CD4-positive, alpha-beta T cell (primary cell): Measurements from ENCODE around the gene WDR91. TPM values are rescaled to one million over a fixed set of nuclear protein-coding genes. Genes with fewer than 3 reads are reported as not detected.
"Not testable (repeated sequence)": the region's sequence is repeated elsewhere in the genome, so short reads cannot be mapped to it uniquely, and the experiment has no call there.

Experiments
- ATAC-seq: fragments of 200-7000 bp; cut with Tn5 transposase; one replicate; pipeline ENCODE4 v1.10.0; 2022; ENCODE audit warnings: mild to moderate bottlenecking; ENCODE audit not compliant: poor library complexity
- CTCF ChIA-PET: fragments of 350-600 bp; sonication (Branson Sonifier 250); formaldehyde crosslinking; loops from one replicate; lab custom pipeline; 2021; ENCODE audit warnings: antibody characterized with exemption, inconsistent platforms; lab: Charles Lee
- POLR2A ChIA-PET: fragments of 350-600 bp; sonication (Branson Sonifier 250); formaldehyde crosslinking; loops from one replicate; lab custom pipeline; 2021; ENCODE audit warnings: antibody characterized with exemption, inconsistent platforms; lab: Charles Lee
- DNase-seq, 14 experiments: peaks; one replicate each; pipeline ENCODE4 v3.0.0-alpha.2; 2013 to 2020; ENCODE audit warnings: mixed read lengths in 2 of 14
- H3K27ac ChIP-seq, 2 donors: one replicate each; pipeline versions ENCODE4 v1.5.1 to v1.7.0; 2013; ENCODE audit warnings: low read length in 2 of 2, low read depth in 1 of 2, mild to moderate bottlenecking in 1 of 2
- H3K27me3 ChIP-seq, 2 experiments: 1 replicate in 1 of 2; 2 replicates in 1 of 2; pipeline versions ENCODE4 v1.6.1 to v1.7.0; 2013; ENCODE audit warnings: low read length in 2 of 2, control low read depth in 1 of 2, mild to moderate bottlenecking in 1 of 2, moderate library complexity in 1 of 2; ENCODE audit not compliant: insufficient read depth in 2 of 2, control insufficient read depth in 1 of 2
- H3K36me3 ChIP-seq: one replicate; pipeline ENCODE4 v1.6.1; 2013; ENCODE audit warnings: low read length, control low read depth; ENCODE audit not compliant: insufficient read depth
- H3K4me1 ChIP-seq: one replicate; pipeline ENCODE4 v1.6.1; 2013; ENCODE audit warnings: low read length, control low read depth; ENCODE audit not compliant: insufficient read depth
- H3K4me3 ChIP-seq: one replicate; pipeline ENCODE4 v1.5.1; 2013; ENCODE audit warnings: mild to moderate bottlenecking, low read length, moderate library complexity
- H3K9me3 ChIP-seq, 2 experiments: 1 replicate in 1 of 2; 2 replicates in 1 of 2; pipeline versions ENCODE4 v1.6.1 to v1.7.0; 2013; ENCODE audit warnings: low read length in 2 of 2, mild to moderate bottlenecking in 2 of 2, control low read depth in 1 of 2, moderate library complexity in 1 of 2; ENCODE audit not compliant: control insufficient read depth in 1 of 2, insufficient read depth in 1 of 2
- H3K27ac Mint-ChIP-seq: one replicate; pipeline ENCODE4 v1.8.0; 2020; ENCODE audit warnings: mixed read lengths
- H3K27me3 Mint-ChIP-seq: one replicate; pipeline ENCODE4 v1.8.0; 2021; ENCODE audit warnings: mixed read lengths
- H3K36me3 Mint-ChIP-seq: one replicate; pipeline ENCODE4 v1.8.0; 2021; ENCODE audit warnings: low read depth, mixed read lengths
- H3K4me1 Mint-ChIP-seq: one replicate; pipeline ENCODE4 v1.8.0; 2021; ENCODE audit warnings: low read depth, mixed read lengths
- H3K4me3 Mint-ChIP-seq: one replicate; pipeline ENCODE4 v1.8.0; 2020; ENCODE audit warnings: mild to moderate bottlenecking, mixed read lengths
- H3K9me3 Mint-ChIP-seq: one replicate; pipeline ENCODE4 v1.8.0; 2020; ENCODE audit warnings: mixed read lengths
- intact Hi-C, 2 experiments: fragments of 100-400 bp; cut with DNase I in 1 of 2; cut with micrococcal nuclease in 1 of 2; formaldehyde crosslinking; loops; one replicate each; pipeline versions ENCODE4 v1.15.1 to v1.9.0; 2023 to 2025; cut with DNase I, micrococcal nuclease
- total RNA-seq, 174 experiments: library from RNA in 2 of 174; stranded (reverse) in 2 of 174; gene quantifications; one replicate each; pipeline ENCODE4 v1.2.3 and lab custom pipeline; 2021 to 2026
- TF ChIP-seq, protein P1 (sequence below): fragments of 200-600 bp; IDR thresholded peaks from one replicate; pipeline ENCODE4 v1.8.0; 2022; ENCODE audit warnings: antibody characterized with exemption, mild to moderate bottlenecking

WDR91 gene
- total RNA-seq, 2 experiments from 2014 or later: 39.9 to 41.7 TPM

DNA sequence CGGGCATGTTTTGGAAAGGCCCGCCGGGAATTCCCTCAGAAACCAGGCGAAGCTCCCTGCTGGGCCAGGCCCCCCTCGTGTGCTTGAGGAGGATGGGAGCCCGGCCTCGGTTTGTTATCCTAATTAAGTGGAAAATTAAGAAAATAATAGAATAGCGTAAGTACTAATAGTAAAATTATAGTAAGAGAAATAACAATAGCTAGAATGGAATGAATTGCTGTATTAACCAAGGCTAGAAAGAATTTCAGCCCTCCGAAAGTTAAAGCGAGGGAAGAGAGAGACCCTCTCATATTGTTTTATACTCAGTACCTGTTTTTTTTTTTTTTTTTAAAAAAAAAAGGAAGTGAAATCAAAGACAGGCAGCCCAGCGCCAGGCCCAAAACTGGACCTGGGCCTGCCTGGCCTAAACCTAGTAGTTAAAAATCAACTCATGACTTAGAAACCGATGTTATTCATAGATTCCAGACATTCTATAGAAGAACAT lies 40.3 kb downstream of the WDR91 start:
- H3K36me3 Mint-ChIP-seq: peaks cover 39% of the 10 kb centered on the region
- H3K9me3 ChIP-seq, H3K27me3 ChIP-seq, ATAC-seq, H3K9me3 Mint-ChIP-seq, DNase-seq, H3K27me3 Mint-ChIP-seq: not testable (repeated sequence)
- POLR2A ChIA-PET: interaction anchor here (0.6 to 4.2 kb wide), 17 partner anchors 10 to 536 kb away, joined by 3 to 111 read pairs (median 4); partner anchors contain the start of genes AGBL3, BPGM, NUP205 and TMEM140
- H3K27ac Mint-ChIP-seq: peak overlapping the region; percentile 94
- Histone ChIP-seq H3K36me3 (peaks cover 28% of the 10 kb centered on the region), H3K4me1 (peaks cover 47% of the 10 kb centered on the region), H3K4me3 (peak overlapping the region; percentile 82), H3K27ac (peak overlapping the region; percentile 94)
- TF ChIP-seq, protein P1, sequence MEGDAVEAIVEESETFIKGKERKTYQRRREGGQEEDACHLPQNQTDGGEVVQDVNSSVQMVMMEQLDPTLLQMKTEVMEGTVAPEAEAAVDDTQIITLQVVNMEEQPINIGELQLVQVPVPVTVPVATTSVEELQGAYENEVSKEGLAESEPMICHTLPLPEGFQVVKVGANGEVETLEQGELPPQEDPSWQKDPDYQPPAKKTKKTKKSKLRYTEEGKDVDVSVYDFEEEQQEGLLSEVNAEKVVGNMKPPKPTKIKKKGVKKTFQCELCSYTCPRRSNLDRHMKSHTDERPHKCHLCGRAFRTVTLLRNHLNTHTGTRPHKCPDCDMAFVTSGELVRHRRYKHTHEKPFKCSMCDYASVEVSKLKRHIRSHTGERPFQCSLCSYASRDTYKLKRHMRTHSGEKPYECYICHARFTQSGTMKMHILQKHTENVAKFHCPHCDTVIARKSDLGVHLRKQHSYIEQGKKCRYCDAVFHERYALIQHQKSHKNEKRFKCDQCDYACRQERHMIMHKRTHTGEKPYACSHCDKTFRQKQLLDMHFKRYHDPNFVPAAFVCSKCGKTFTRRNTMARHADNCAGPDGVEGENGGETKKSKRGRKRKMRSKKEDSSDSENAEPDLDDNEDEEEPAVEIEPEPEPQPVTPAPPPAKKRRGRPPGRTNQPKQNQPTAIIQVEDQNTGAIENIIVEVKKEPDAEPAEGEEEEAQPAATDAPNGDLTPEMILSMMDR: peak; percentile 30
- intact Hi-C loops: loop anchor here (1.0 to 5.0 kb wide), 3 partner anchors 23 to 539 kb away; partner anchors contain the start of genes AGBL3 (in 1 of the 2) and TMEM140 (in 1 of the 2)
- H3K4me3 Mint-ChIP-seq: peak overlapping the region; percentile 89
- CTCF ChIA-PET: interaction anchor here (0.7 to 3.8 kb wide), 23 partner anchors 9 to 713 kb away, joined by 3 to 53 read pairs (median 4); partner anchors contain the start of genes AGBL3, TMEM140 and WDR91
- H3K4me1 Mint-ChIP-seq: peaks cover 44% of the 10 kb centered on the region

DNA sequence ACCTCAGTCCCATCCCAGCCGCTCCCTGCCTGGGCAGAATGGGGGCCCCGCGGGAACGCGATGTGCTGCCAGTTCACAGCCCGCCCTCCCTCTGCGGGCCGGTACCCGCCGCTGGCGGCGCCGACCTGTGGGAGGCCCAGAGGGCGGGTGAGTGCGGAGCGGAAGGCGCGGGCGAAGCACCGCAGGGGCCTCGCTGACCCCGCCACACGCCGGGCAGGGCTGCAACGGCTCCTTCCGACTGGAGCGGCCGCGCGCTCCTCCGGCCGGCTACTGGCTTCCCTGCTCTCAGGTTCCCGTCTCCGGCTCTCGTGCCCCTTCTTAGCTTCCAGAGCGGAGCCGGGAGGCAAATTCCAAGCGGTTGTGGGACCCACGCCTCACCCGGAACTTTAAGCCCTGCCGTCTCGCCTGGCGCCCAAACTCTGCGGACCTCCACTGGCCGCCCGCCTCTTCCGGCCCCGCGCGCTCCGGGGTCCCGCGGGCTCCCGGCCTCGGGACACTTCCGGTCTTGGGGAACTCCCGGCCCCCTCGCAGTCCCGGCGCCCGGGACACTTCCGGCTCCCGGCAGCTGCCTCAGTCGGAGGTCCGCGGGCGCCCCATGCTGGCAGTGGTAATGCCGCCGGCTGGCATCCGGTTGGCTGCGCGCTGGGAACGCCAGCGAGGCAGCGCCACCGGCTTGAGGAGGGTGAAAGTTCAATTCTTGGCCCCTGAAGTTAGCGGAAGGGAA lies 40.9 kb downstream of the WDR91 start, which contains the start of gene CYREN:
CYREN (minus strand) TSS at position 434 of the 724 bp plus-strand sequence. CDS start 1,785 bp downstream, outside the sequence.
- ChIA-PET POLR2A (interaction anchor here (0.6 to 4.2 kb wide), 19 partner anchors 10 to 535 kb away, joined by 3 to 111 read pairs (median 4); partner anchors contain the start of genes AGBL3, BPGM, NUP205 and TMEM140), CTCF (interaction anchor here (0.5 to 3.8 kb wide), 24 partner anchors 8 to 713 kb away, joined by 3 to 53 read pairs (median 4); partner anchors contain the start of genes AGBL3, TMEM140 and WDR91)
- peaks cover 45% of the 10 kb centered on the region for H3K36me3 Mint-ChIP-seq
- Histone ChIP-seq H3K9me3 (no peaks in the 10 kb centered on the region), H3K36me3 (peaks cover 32% of the 10 kb centered on the region), H3K27me3 (no peaks in the 10 kb centered on the region), H3K4me3 (peak within 1 kb of the TSS; percentile 82), H3K4me1 (peaks cover 47% of the 10 kb centered on the region), H3K27ac (peak within 1 kb of the TSS; percentile 94)
- DNase-seq (peak; percentile 75 to 95 (median 87)), ATAC-seq (peak; percentile 77)
- H3K27ac Mint-ChIP-seq: peak within 1 kb of the TSS; percentile 94
- peaks cover 48% of the 10 kb centered on the region for H3K4me1 Mint-ChIP-seq
- no peaks in the 10 kb centered on the region for H3K27me3 Mint-ChIP-seq
- intact Hi-C loops: loop anchor here (1.0 to 5.0 kb wide), 3 partner anchors 22 to 538 kb away; partner anchors contain the start of genes AGBL3 (in 1 of the 2) and TMEM140 (in 1 of the 2)
- H3K9me3 Mint-ChIP-seq: no peaks in the 10 kb centered on the region
- peak within 1 kb of the TSS; percentile 91 for H3K4me3 Mint-ChIP-seq
- TF ChIP-seq, protein P1: peak; percentile 76

DNA sequence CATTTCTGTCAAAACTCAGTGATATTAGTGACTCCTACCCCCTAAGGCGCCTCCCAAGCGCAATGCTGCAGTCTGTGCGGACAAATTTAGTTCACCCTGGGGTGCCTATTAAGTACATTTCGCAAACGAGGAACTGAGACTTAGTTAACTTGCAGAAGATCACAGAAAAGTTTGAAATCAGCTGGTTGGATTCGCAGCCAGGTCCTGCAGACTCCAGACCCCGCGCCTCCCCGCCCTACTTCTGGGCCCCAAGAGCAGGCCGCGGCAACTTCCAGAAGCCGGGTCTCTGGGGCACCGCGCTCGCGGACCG lies 41.4 kb downstream of the WDR91 start:
- H3K36me3 ChIP-seq: peaks cover 36% of the 10 kb centered on the region
- TF ChIP-seq, protein P1: no peak
- DNase-seq: peak in 2 of 14 experiments; percentile 48 to 66
- Mint-ChIP-seq H3K9me3 (no peaks in the 10 kb centered on the region), H3K4me3 (peak overlapping the region; percentile 91), H3K27ac (peak overlapping the region; percentile 94), H3K36me3 (peaks cover 50% of the 10 kb centered on the region), H3K4me1 (peaks cover 48% of the 10 kb centered on the region), H3K27me3 (no peaks in the 10 kb centered on the region)
- peaks cover 47% of the 10 kb centered on the region for H3K4me1 ChIP-seq
- no peaks in the 10 kb centered on the region for H3K9me3 ChIP-seq
- ChIA-PET CTCF (interaction anchor here (1.3 to 3.8 kb wide), 9 partner anchors 10 to 537 kb away, joined by 3 to 53 read pairs (median 8); partner anchors contain the start of genes AGBL3 and TMEM140), POLR2A (interaction anchor here (0.6 to 4.2 kb wide), 16 partner anchors 10 to 523 kb away, joined by 3 to 111 read pairs (median 4); partner anchors contain the start of genes AGBL3, BPGM, NUP205 and TMEM140)
- no peaks in the 10 kb centered on the region for H3K27me3 ChIP-seq
- ATAC-seq: peak; percentile 12
- H3K27ac ChIP-seq: peak overlapping the region; percentile 94
- intact Hi-C loops: loop anchor here (1.0 to 10.0 kb wide), 9 partner anchors 22 to 715 kb away; partner anchors contain the start of genes AGBL3 (in 2 of the 2), WDR91 (in 2 of the 2), AKR1B1 (in 1 of the 2) and BPGM (in 1 of the 2)
- peak overlapping the region; percentile 82 for H3K4me3 ChIP-seq
